Head of caudate nucleus (tissue), 42 donors: ENCODE measurements around the gene COL4A1.

Experiments
- DNase-seq, 42 donors: peaks; one replicate each; pipeline versions ENCODE4 v3.0.0 to v3.0.0-alpha.2; 2020 to 2021; ENCODE audit warnings: mixed read lengths in 7 of 42
- intact Hi-C: fragments of 100-400 bp; cut with DNase I; formaldehyde crosslinking; loops from one replicate; pipeline ENCODE4 v1.15.0; 2022

The COL4A1 gene

DNA sequence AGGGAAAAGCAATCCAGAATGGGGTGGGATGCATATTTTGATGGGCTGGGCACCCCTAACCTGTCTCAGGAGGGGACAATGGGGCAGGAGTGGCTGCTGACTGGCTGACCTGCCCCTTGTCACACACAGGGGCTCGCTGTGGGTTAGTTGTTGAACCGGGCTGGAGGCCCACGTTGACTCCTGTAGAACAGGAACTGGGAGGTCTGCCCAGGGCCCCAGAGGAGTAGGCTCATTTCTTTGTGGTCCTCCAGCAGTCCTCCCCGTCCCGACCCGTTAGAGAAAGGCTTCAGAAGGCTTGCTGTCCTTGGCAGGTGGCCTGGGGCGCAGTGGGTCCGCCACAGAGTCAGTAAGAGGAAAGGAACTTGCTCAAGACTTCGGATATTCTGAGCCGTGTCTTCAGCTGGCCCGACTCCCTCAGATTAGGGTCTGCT lies 70.1 kb downstream of the COL4A1 start:
- peak in 1 of 42 donors; percentile 36 for DNase-seq
- intact Hi-C loops, result no loop called here

GRCh38 chr13:110236431-110236830 lies 70.5 kb downstream of the COL4A1 start:
- intact Hi-C loops, result no loop called here
- DNase-seq, result no peak

GRCh38 chr13:110234532-110234931 lies 72.4 kb downstream of the COL4A1 start:
- DNase-seq, result no peak
- intact Hi-C loops, result no loop called here

DNA sequence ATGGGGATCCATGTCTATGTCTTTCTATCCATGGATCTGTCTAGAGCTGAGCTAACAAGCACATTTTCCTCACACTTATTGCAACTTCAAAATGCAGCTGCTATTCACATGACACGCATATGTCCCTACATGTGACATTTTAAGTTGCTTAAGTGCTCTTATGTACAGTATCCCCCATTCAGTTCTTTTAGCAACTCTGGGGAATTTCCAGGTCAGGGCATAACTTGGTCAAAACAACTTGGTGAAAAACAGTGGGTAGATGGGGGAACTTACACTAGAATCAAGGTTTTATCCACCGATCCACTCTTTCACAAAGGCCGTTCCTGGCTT lies 73.0 kb downstream of the COL4A1 start:
- intact Hi-C loops, result no loop called here
- DNase-seq, result no peak

GRCh38 chr13:110233181-110233950 lies 73.6 kb downstream of the COL4A1 start:
- intact Hi-C loops, result no loop called here

GRCh38 chr13:110232756-110233155 lies 74.2 kb downstream of the COL4A1 start:
- intact Hi-C loops, result no loop called here
- peak in 1 of 42 donors; percentile 13 for DNase-seq

More at GRCh38 chr13:110233181-110233950, 73.6 kb downstream of the COL4A1 start:
- DNase-seq, result peak in 1 of 42 donors; percentile 21

DNA sequence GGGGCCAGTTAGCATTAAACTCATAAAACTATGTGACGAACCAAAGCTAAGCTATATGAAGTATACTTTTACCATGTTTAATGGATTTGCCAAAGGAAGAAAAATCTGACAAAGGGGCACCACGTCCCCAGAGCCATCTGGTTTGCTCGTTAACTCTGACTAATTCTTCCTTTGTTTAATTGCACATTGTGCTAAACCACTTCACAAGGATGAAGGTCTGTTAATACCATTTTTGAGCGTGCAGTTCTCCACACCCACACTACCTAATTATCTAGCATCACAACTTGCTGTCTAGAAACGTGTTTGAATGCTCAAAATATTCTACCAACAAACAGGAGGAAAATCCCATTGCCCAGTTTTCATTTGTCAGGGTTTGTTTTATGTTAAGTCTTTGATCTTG lies 74.8 kb downstream of the COL4A1 start:
- DNase-seq, result no peak
- intact Hi-C loops, result no loop called here

DNA sequence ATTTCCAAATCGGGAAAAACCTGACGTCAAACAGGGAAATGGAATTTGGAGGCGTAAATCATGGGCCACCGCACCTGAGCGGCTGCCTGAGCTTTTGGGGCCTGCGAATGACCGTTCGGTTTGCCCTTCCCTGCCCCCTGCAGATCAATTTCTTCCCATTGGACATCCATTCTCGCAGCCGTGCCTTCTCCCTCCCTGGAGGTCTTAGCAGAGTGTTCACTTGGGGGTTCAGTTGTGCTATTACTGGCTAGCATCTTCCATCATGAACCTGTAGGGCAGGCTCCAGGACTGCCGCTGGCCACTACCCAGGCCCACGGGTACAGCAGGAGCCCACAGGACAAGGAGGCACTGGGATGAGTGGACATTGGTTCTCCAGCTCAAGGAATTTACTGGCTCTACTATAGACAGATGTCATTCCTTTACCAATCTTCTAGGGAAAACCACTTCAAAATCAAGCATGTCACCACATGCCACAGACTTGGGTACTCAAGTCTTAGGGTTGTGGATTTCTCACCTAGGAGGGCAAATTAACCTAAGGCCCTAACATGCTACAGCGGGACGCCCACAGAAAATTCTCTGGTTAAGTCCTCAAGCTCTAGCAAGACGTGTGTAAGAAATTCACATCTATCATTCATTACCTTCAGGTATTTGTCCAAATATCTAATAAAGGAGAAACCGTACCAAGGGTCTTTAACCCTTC lies 75.5 kb downstream of the COL4A1 start:
- DNase-seq, result peak in 1 of 42 donors; percentile 9
- intact Hi-C loops, result no loop called here

GRCh38 chr13:110230661-110231347 lies 76.2 kb downstream of the COL4A1 start:
- intact Hi-C loops, result no loop called here
- DNase-seq, result peak in 29 of 42 donors; percentile 13 to 67 (median 32)

DNA sequence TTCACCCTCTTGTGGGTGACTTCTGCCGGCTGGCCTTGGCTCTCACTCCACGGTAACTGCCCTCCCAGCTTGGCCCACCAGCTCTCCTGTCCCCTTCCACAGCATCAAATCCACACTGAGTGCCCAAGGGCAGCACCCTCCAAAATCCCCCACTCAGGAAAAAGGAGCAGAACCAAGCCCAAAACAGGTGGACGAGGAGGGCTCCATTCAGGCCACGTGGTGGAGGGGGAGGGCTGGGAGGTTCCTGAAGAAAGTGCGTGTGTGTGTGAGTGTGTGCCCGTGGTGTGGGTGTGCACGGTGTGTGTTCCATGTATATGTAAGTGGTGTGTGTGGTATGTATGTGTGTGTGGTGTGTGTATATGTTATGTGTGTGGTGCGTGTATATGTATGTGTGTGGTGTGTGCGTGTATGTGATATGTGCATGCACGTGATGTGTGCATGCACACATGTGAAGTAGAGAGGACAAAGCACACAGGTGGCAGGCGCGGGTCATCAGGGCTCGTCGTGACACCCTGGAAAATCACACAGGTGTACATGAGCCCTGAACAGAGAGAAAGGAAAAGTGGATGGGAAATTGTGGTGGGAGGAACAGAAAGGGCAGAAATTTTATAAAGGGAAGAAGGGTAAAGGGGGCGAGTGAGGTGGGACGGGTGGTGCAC lies 76.9 kb downstream of the COL4A1 start:
- intact Hi-C loops, result no loop called here
- peak in 1 of 42 donors; percentile 35 for DNase-seq

GRCh38 chr13:110228936-110229904 lies 77.7 kb downstream of the COL4A1 start:
- intact Hi-C loops, result no loop called here

DNA sequence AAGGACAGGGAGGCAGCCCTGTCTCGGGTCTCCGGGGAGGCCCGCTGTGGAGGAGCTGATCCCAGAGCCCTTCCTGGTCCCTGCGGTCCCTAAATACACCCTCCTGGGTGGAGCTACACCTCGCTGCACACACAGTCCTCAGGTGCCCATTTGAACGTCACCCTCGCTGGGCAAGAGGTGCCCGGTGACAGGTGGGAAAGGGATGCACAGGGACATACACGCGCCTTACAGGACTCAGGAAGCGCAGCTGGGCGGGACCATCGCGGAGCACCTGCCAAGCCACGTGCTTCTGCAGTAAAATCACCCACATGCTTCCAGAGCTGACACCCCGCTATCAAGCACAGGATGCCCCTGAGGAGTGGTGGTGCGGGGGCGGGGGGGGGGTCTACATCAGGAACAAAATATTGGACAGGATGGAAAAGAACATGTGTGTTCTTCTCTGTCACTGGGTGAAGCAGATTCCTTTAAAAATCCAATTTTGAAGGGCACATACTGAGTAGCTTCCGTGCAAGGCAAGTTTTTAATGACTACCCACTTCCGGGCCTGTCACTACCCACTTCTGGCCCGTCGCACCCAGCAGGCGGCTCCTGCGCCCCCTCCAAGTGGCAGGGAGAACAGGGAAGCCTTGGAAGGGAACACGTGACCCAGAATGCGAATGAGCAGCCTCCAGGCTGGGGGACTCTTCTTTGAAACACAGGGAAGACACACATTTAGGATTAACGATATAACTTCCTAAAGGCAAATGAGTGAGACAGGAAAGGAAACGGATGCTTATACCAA lies 78.9 kb downstream of the COL4A1 start:
- no peak for DNase-seq
- intact Hi-C loops, result no loop called here

More at GRCh38 chr13:110228936-110229904, 77.7 kb downstream of the COL4A1 start:
- DNase-seq, result peak in 1 of 42 donors; percentile 36

GRCh38 chr13:110227416-110227815 lies 79.5 kb downstream of the COL4A1 start:
- intact Hi-C loops, result no loop called here

GRCh38 chr13:110225609-110226574 lies 81.1 kb downstream of the COL4A1 start:
- intact Hi-C loops, result no loop called here
- no peak for DNase-seq

More at GRCh38 chr13:110227416-110227815, 79.5 kb downstream of the COL4A1 start:
- no peak for DNase-seq

- intact Hi-C loops, result no loop called here
- no peak for DNase-seq
These were observed 82.0 kb downstream of the COL4A1 start for GRCh38 chr13:110225003-110225402.

- no peak for DNase-seq
- intact Hi-C loops, result loop anchor here (5.0 kb wide), 1 partner anchor 188 kb away; no protein-coding TSS in a partner anchor
These were observed 82.4 kb downstream of the COL4A1 start for GRCh38 chr13:110224519-110224918.
